ENCODE measurements around the gene MED6.

DNA sequence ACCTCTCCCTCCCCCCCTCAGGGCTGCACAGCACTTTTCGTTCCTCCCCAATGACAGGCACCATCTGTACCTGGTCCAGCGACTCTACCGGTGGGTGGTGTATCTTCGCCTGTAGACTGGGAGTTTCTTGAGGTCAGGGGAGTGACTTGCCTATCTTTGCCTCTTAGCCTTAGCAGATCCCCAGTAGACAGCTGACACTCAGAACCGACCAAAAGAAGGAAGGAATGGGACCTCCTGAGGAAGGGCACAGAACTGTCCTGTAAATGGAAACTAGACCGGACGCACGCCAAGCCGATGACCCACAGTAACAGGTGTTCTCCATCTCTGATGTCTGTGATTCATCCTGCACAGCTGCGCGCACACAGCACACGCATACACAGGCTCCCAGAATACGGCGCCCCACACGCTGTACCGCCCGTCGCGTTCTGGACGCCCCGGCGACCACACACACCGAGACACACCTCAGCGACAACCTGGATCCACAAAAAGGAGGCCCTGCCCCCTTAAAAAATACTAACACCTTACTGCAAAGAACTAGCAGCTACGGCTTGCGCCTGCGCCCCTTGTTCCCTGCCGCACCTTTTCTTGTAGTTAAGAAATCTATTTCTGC lies 40.6 kb upstream of the MED6 start:
- TF ChIP-seq POLR2A (IDR thresholded peaks at IDR 0.05; ENCODE audit: low read length): no peak
- no peak for TF ChIP-seq GATA1 (IDR thresholded peaks at IDR 0.05; ENCODE audit: low read depth, low read length)

Measured in erythroblast (primary cell).